ENCODE measurements around the gene ZNF207.
"Not testable (repeated sequence)": the region's sequence is repeated elsewhere in the genome, so short reads cannot be mapped to it uniquely, and the experiment has no call there.

The ZNF207 gene

DNA sequence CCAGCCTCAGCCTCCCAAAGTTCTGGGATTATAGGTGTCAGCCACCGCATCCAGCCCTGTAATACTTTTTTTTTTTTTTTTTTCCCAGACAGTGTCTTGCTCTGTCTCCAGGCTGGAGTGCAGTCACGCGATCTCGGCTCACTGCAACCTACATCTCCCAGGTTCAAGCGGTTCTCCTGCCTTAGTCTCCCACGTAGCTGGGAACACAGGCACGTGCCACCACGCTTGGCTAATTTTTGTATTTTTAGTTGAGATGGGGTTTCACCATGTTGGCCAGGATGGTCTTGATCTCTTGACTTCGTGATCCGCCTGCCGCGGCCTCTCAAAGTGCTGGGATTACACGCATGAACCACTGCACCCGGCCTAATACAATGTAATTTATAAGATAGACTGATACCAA, 38.2 kb downstream of the ZNF207 start:
- DNase-seq (ENCODE audit: low read depth), result not testable (repeated sequence)

GRCh38 chr17:32388613-32389459, 38.9 kb downstream of the ZNF207 start:
- no peak for DNase-seq (ENCODE audit: low read depth)

GRCh38 chr17:32393904-32394303, 43.9 kb downstream of the ZNF207 start:
- DNase-seq (ENCODE audit: low read depth), result no peak

DNA sequence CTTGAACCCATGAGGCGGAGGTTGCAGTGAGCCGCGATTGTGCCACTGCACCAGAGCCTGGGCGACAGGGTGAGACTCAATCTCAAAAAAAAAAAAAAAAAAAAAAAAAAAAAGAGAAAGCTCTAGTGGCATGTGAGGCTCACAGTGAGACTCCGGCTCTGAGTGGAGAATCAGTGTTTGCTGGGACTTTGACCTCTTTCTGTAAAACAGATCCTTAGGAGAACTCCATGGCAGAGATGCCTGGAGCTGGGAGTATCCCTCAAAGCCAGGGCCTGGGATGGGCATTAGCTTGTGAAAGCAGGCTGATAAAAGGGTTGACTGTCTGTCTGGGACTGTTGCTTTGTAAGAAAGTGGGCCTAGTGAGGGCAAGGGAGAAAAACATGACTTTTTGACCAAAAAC, 46.4 kb downstream of the ZNF207 start:
- no peak for DNase-seq (ENCODE audit: low read depth)

DNA sequence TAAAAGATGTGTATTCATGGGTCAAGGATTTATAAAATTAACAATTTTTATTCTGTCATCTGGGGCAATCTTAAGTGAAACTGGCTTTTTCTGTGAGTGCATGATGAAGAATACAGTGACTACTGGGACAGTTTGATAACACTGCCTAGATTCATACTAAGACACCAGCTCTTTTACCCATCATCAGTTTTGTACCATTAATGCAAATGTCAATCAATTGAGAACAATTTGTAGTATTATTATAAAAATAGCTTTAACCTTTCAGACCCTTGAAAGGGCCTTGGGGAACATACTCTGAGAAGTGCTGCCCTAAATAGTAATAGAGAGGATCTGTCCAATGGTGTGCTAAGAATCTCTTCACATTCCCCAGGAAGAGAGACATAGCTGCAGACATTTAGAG, 49.0 kb downstream of the ZNF207 start:
- no peak for DNase-seq (ENCODE audit: low read depth)

GRCh38 chr17:32410085-32410484, 60.1 kb downstream of the ZNF207 start:
- not testable (repeated sequence) for DNase-seq (ENCODE audit: low read depth)

GRCh38 chr17:32426894-32427293, 76.9 kb downstream of the ZNF207 start:
- DNase-seq (ENCODE audit: low read depth), result no peak

- DNase-seq (ENCODE audit: low read depth), result no peak
Measured at GRCh38 chr17:32429598-32429997, 79.6 kb downstream of the ZNF207 start.

All from T follicular helper cell (primary cell).